Keratinocyte (primary cell): ENCODE measurements around the gene GHITM. TPM values are rescaled to one million over a fixed set of nuclear protein-coding genes. Genes with fewer than 3 reads are reported as not detected.
"Not testable (repeated sequence)": the region's sequence is repeated elsewhere in the genome, so short reads cannot be mapped to it uniquely, and the experiment has no call there.

Experiments used
- DNase-seq: peaks from one replicate; pipeline ENCODE4 v3.0.0-alpha.2; 2011; ENCODE audit warnings: low read depth, missing footprints, low spot score
- FAIRE-seq: peaks from 2 replicates; lab custom pipeline; 2011; peaks lifted over from hg19 to GRCh38; lab: Jason Lieb, UNC
- H2AFZ ChIP-seq: 2 replicates; pipeline ENCODE4 v1.6.0; 2012; ENCODE audit warnings: low read length, control low read depth, inconsistent platforms; ENCODE audit not compliant: control insufficient read depth
- H3K27ac ChIP-seq: 2 replicates; pipeline ENCODE4 v1.5.1; 2011; ENCODE audit warnings: low read length; ENCODE audit not compliant: control insufficient read depth, insufficient read depth
- H3K27me3 ChIP-seq: 3 replicates; pipeline ENCODE4 v1.6.0; 2011; ENCODE audit warnings: low read length; ENCODE audit not compliant: control insufficient read depth, insufficient read depth; ENCODE audit errors: extremely low read depth
- H3K36me3 ChIP-seq, 2 experiments: 2 replicates in 1 of 2; 3 replicates in 1 of 2; pipeline ENCODE4 v1.5.1; 2011; ENCODE audit warnings: low read length in 2 of 2, mild to moderate bottlenecking in 1 of 2; ENCODE audit not compliant: control insufficient read depth in 2 of 2, insufficient read depth in 2 of 2; ENCODE audit errors: extremely low read depth in 1 of 2
- H3K4me1 ChIP-seq: 3 replicates; pipeline ENCODE4 v1.5.1; 2011; ENCODE audit warnings: low read length; ENCODE audit not compliant: control insufficient read depth, insufficient read depth; ENCODE audit errors: extremely low read depth
- H3K4me2 ChIP-seq: 3 replicates; pipeline ENCODE4 v1.6.0; 2011; ENCODE audit warnings: low read depth, low read length; ENCODE audit not compliant: control insufficient read depth, insufficient read depth; ENCODE audit errors: extremely low read depth
- H3K4me3 ChIP-seq, 3 experiments: fragments of 200-600 bp in 1 of 3; sonication (generic) in 1 of 3; 2 replicates in 2 of 3; 3 replicates in 1 of 3; pipeline ENCODE4 v1.5.1; 2011 to 2016; ENCODE audit warnings: low read length in 3 of 3, mild to moderate bottlenecking in 3 of 3, control low read depth in 2 of 3, inconsistent platforms in 1 of 3, low read depth in 1 of 3, mixed read lengths in 1 of 3, mixed run types in 1 of 3, moderate library complexity in 1 of 3; ENCODE audit not compliant: control insufficient read depth in 2 of 3, insufficient read depth in 2 of 3; ENCODE audit errors: extremely low read depth in 1 of 3
- H3K79me2 ChIP-seq: 2 replicates; pipeline ENCODE4 v1.6.0; 2012; ENCODE audit warnings: low read length; ENCODE audit not compliant: control insufficient read depth, insufficient read depth
- H3K9ac ChIP-seq: 3 replicates; pipeline ENCODE4 v1.6.0; 2011; ENCODE audit warnings: low read length; ENCODE audit not compliant: control insufficient read depth, insufficient read depth; ENCODE audit errors: extremely low read depth
- H3K9me1 ChIP-seq: 3 replicates; pipeline ENCODE4 v1.6.0; 2011; ENCODE audit warnings: low read length; ENCODE audit not compliant: control insufficient read depth, insufficient read depth; ENCODE audit errors: extremely low read depth
- H3K9me3 ChIP-seq: 2 replicates; pipeline ENCODE4 v1.5.1; 2012; ENCODE audit warnings: low read depth, low read length; ENCODE audit not compliant: control insufficient read depth
- H4K20me1 ChIP-seq: 3 replicates; pipeline ENCODE4 v1.6.0; 2011; ENCODE audit warnings: low read length; ENCODE audit not compliant: control insufficient read depth, insufficient read depth; ENCODE audit errors: extremely low read depth
- EZH2 ChIP-seq: IDR thresholded peaks from one replicate; pipeline ENCODE4 v1.6.1; 2012; ENCODE audit warnings: inconsistent platforms, mild to moderate bottlenecking, low read length, moderate library complexity
- dilution Hi-C: fragments of 300-500 bp; cut with MboI; formaldehyde crosslinking; loops from one replicate; pipeline ENCODE4 v1.7.0; 2020; ENCODE audit warnings: low sequenced_read_pairs; ENCODE audit not compliant: extremely low pct_ligation_motif_present
- polyA plus RNA-seq, 5 experiments: library from polyadenylated mRNA; depleted of rRNA in 3 of 5; stranded (reverse) in 3 of 5; stranded (forward) in 1 of 5; unstranded in 1 of 5; fragments of >200 nt; gene quantifications; 1 replicate in 1 of 5; 2 replicates in 3 of 5; 3 replicates in 1 of 5; pipeline versions ENCODE4 v1.2.1 to v1.2.3, GENCODE V29; 2011 to 2012; ENCODE audit warnings: missing spikeins in 2 of 5, low read depth in 1 of 5, low replicate concordance in 1 of 5
- TF ChIP-seq, protein P1 (sequence below), 3 experiments: IDR thresholded peaks in 1 of 3; conservative IDR thresholded peaks in 1 of 3; optimal IDR thresholded peaks in 1 of 3; 2 replicates in 2 of 3; 3 replicates in 1 of 3; pipeline versions ENCODE3 to v1.5.1; 2011; ENCODE audit warnings: low read length in 3 of 3, mild to moderate bottlenecking in 3 of 3, moderate library complexity in 2 of 3, control low read depth in 1 of 3, inconsistent platforms in 1 of 3; ENCODE audit not compliant: insufficient read depth in 2 of 3; ENCODE audit errors: extremely low read depth in 1 of 3

The GHITM gene
- polyA plus RNA-seq, 1 donor (not counting 4 experiments of a cell fraction or from before 2014, with no cell fraction given) = 214 TPM

- Histone ChIP-seq H3K9ac (no peak overlapping the region), H2AFZ (no peak overlapping the region), H3K4me2 (no peak overlapping the region), H3K36me3 (peaks cover 0 to 4% of the 10 kb centered on the region in 2 experiments), H3K27me3 (no peaks in the 10 kb centered on the region), H3K9me1 (no peaks in the 10 kb centered on the region), H3K4me3 (no peak overlapping the region), H3K27ac (no peak overlapping the region), H3K4me1 (no peaks in the 10 kb centered on the region), H3K79me2 (no peaks in the 10 kb centered on the region), H4K20me1 (no peaks in the 10 kb centered on the region), H3K9me3 (no peaks in the 10 kb centered on the region)
- no peak for TF ChIP-seq EZH2
- TF ChIP-seq, protein P1, sequence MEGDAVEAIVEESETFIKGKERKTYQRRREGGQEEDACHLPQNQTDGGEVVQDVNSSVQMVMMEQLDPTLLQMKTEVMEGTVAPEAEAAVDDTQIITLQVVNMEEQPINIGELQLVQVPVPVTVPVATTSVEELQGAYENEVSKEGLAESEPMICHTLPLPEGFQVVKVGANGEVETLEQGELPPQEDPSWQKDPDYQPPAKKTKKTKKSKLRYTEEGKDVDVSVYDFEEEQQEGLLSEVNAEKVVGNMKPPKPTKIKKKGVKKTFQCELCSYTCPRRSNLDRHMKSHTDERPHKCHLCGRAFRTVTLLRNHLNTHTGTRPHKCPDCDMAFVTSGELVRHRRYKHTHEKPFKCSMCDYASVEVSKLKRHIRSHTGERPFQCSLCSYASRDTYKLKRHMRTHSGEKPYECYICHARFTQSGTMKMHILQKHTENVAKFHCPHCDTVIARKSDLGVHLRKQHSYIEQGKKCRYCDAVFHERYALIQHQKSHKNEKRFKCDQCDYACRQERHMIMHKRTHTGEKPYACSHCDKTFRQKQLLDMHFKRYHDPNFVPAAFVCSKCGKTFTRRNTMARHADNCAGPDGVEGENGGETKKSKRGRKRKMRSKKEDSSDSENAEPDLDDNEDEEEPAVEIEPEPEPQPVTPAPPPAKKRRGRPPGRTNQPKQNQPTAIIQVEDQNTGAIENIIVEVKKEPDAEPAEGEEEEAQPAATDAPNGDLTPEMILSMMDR (optimal IDR thresholded peaks at IDR 0.05 in 1 of 3, IDR thresholded peaks at IDR 0.05 in 1 of 3, conservative IDR thresholded peaks at IDR 0.05 in 1 of 3; ENCODE audit: extremely low read depth in 1 of 3, insufficient read depth in 2 of 3, low read length in 3 of 3) = no peak
- dilution Hi-C loops = no loop called here
- DNase-seq (no peak), FAIRE-seq (no peak)
Measured at GRCh38 chr10:84164442-84164841, 25.1 kb downstream of the GHITM start.

GRCh38 chr10:84166620-84167288 is 27.4 kb downstream of the GHITM start:
- dilution Hi-C loops = no loop called here
- no peaks in the 10 kb centered on the region for H3K9me1 ChIP-seq
- H3K79me2 ChIP-seq = no peaks in the 10 kb centered on the region
- H3K27me3 ChIP-seq = no peaks in the 10 kb centered on the region
- FAIRE-seq (no peak), DNase-seq (no peak)
- H3K27ac ChIP-seq = no peak overlapping the region
- TF ChIP-seq, protein P1 (optimal IDR thresholded peaks at IDR 0.05 in 1 of 3, IDR thresholded peaks at IDR 0.05 in 1 of 3, conservative IDR thresholded peaks at IDR 0.05 in 1 of 3; ENCODE audit: extremely low read depth in 1 of 3, insufficient read depth in 2 of 3, low read length in 3 of 3) = no peak
- no peak for TF ChIP-seq EZH2
- no peaks in the 10 kb centered on the region for H4K20me1 ChIP-seq
- no peak overlapping the region for H3K4me3 ChIP-seq
- no peaks in the 10 kb centered on the region for H3K9me3 ChIP-seq
- H2AFZ ChIP-seq = no peak overlapping the region
- peaks cover 0 to 4% of the 10 kb centered on the region in 2 experiments for H3K36me3 ChIP-seq
- no peak overlapping the region for H3K4me2 ChIP-seq
- H3K9ac ChIP-seq = no peak overlapping the region
- peaks cover 5% of the 10 kb centered on the region for H3K4me1 ChIP-seq

GRCh38 chr10:84167289-84167653 is 28.0 kb downstream of the GHITM start:
- H3K79me2 ChIP-seq, FAIRE-seq, H3K36me3 ChIP-seq, H3K27me3 ChIP-seq, H3K4me1 ChIP-seq, DNase-seq, H3K9ac ChIP-seq, H4K20me1 ChIP-seq, dilution Hi-C loops, H3K4me3 ChIP-seq, H3K27ac ChIP-seq, H2AFZ ChIP-seq, H3K4me2 ChIP-seq, H3K9me1 ChIP-seq, H3K9me3 ChIP-seq: not testable (repeated sequence)

- H3K79me2 ChIP-seq, H3K36me3 ChIP-seq, H3K27me3 ChIP-seq, H3K4me3 ChIP-seq, DNase-seq, H3K9me3 ChIP-seq, FAIRE-seq, H3K27ac ChIP-seq, H4K20me1 ChIP-seq, H2AFZ ChIP-seq, H3K9me1 ChIP-seq, H3K4me2 ChIP-seq, H3K9ac ChIP-seq, dilution Hi-C loops: not testable (repeated sequence)
- H3K4me1 ChIP-seq = peaks cover 15% of the 10 kb centered on the region
Measured at GRCh38 chr10:84168382-84168781, 29.1 kb downstream of the GHITM start.
